Measurements from ENCODE around the gene CLSTN3. TPM values are rescaled to one million over a fixed set of nuclear protein-coding genes. Genes with fewer than 3 reads are reported as not detected.

CLSTN3 gene
- total RNA-seq, 1 donor from 2014 or later, result 9.2 TPM

DNA sequence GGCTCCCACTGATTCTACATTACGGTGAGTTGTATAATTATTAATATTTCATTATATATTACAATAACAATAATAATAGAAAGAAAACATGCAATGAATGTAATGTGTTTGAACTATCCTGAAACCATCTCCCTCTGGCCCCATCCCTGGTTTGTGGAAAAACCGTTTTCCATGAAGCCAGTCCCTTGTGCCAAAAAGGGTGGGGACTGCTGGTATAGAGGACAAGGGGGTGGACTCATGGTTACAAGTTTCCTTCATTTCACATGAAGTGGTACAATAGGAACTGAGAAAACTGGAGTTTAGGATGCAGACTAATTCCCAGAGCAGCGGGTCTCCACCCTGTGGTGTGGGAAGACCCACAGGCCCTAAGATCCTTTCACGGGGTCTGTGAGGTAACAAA lies 18.1 kb upstream of the CLSTN3 start:
- FAIRE-seq (no peak), DNase-seq (ENCODE audit: low read depth) (no peak)
- Histone ChIP-seq H3K36me3 (ENCODE audit: control insufficient read depth, insufficient read depth, low read length) (peaks cover 20% of the 10 kb centered on the region), H3K4me3 (ENCODE audit: low read depth, low read length) (no peak overlapping the region), H3K27me3 (ENCODE audit: control insufficient read depth, insufficient read depth, low read length) (no peaks in the 10 kb centered on the region)
- TF ChIP-seq, protein P1, sequence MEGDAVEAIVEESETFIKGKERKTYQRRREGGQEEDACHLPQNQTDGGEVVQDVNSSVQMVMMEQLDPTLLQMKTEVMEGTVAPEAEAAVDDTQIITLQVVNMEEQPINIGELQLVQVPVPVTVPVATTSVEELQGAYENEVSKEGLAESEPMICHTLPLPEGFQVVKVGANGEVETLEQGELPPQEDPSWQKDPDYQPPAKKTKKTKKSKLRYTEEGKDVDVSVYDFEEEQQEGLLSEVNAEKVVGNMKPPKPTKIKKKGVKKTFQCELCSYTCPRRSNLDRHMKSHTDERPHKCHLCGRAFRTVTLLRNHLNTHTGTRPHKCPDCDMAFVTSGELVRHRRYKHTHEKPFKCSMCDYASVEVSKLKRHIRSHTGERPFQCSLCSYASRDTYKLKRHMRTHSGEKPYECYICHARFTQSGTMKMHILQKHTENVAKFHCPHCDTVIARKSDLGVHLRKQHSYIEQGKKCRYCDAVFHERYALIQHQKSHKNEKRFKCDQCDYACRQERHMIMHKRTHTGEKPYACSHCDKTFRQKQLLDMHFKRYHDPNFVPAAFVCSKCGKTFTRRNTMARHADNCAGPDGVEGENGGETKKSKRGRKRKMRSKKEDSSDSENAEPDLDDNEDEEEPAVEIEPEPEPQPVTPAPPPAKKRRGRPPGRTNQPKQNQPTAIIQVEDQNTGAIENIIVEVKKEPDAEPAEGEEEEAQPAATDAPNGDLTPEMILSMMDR (IDR thresholded peaks at IDR 0.05; ENCODE audit: insufficient read depth, low read length, severe bottlenecking), result no peak

DNA sequence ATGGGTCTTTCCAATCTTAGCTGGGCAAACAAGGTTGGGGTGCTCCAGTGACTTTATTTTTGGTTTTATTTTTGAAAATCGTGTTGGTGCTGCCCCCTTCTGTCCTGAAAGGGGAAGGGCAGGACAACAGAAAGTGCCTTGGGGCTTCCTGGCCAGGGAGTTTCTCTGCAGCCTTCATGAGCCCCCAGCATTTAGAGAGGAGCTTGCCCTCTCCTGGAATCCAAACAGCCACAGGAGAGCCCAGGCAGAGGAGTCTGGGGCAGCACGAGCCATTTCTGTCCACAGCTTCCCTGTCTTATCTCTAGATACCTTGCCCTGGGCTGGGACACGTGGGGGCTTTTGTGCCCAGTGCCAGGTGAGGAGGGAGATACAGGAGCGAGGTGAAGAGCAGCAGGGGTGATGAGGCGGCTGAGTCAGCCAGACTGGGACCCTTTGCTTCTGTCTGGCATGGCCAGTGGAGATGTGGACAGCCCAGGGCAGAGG lies 16.7 kb upstream of the CLSTN3 start:
- FAIRE-seq, result no peak
- Histone ChIP-seq H3K36me3 (ENCODE audit: control insufficient read depth, insufficient read depth, low read length) (peaks cover 24% of the 10 kb centered on the region), H3K27me3 (ENCODE audit: control insufficient read depth, insufficient read depth, low read length) (no peaks in the 10 kb centered on the region), H3K4me3 (ENCODE audit: low read depth, low read length) (no peak overlapping the region)
- DNase-seq (ENCODE audit: low read depth), result peak; percentile 29
- TF ChIP-seq, protein P1 (IDR thresholded peaks at IDR 0.05; ENCODE audit: insufficient read depth, low read length, severe bottlenecking), result peak; percentile 74

DNA sequence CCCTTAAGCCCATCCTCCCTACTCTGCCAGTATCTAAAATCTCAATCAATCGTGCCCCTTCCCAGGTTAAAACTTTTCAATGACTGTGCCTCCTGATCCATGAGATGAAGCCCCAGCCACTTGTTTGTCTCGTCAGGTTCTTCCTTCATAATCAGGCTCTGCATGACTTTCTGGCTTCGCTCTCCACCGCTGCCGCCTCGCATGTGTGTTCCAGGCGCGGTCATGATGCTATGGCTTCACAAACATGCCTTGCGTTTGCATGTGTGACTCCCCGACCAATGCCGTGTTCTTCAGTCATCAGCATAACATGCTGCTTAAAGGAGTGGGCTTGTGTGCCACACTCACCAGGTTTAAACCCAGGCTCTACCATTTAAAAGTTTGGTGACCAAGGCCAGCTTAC lies 16.2 kb upstream of the CLSTN3 start:
- H3K4me3 ChIP-seq (ENCODE audit: low read depth, low read length), result no peak overlapping the region
- H3K27me3 ChIP-seq (ENCODE audit: control insufficient read depth, insufficient read depth, low read length), result no peaks in the 10 kb centered on the region
- no peak for DNase-seq (ENCODE audit: low read depth)
- peaks cover 24% of the 10 kb centered on the region for H3K36me3 ChIP-seq (ENCODE audit: control insufficient read depth, insufficient read depth, low read length)
- TF ChIP-seq, protein P1 (IDR thresholded peaks at IDR 0.05; ENCODE audit: insufficient read depth, low read length, severe bottlenecking), result no peak
- FAIRE-seq, result no peak

DNA sequence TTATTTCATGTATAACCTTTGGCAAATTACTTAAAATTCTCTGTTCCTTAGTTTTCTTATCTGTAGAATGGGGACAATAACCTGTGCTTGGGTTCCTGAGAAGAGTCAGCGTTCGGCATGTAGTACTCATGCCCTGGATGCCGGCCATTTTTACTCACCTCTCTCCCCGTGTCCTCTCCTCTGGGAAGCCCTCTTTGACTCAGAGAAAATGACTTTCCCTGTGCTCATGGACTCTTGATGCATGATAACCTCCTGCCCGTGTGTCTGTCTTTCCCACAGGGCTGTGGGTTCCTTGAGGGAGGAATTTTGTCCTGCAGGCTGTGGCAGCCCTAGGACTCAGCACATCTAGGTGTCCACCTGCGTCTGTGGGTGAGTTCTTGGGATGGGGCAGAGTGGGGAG lies 15.3 kb upstream of the CLSTN3 start:
- no peak for DNase-seq (ENCODE audit: low read depth)
- Histone ChIP-seq H3K27me3 (ENCODE audit: control insufficient read depth, insufficient read depth, low read length) (no peaks in the 10 kb centered on the region), H3K4me3 (ENCODE audit: low read depth, low read length) (no peak overlapping the region), H3K36me3 (ENCODE audit: control insufficient read depth, insufficient read depth, low read length) (peaks cover 24% of the 10 kb centered on the region)
- FAIRE-seq, result no peak
- TF ChIP-seq, protein P1 (IDR thresholded peaks at IDR 0.05; ENCODE audit: insufficient read depth, low read length, severe bottlenecking), result no peak

DNA sequence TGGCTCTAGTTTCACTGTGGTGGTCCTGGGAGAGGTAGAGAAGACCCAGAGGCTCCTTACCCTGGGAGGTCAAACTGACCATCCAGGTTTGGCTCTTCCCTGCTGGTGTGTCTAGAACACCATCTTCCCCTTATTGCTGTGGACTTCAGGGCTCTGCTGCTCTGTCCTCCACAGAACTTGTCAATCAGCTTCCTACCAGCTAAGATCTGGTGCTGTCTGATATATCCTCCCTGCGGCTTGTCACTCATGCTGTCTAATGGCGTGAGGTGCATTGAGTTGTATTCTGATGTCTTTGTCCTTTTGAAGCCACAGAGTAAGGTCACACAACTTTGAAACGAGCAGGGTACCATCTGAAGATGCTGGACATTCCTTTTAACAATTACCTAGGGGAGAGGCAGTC lies 14.0 kb upstream of the CLSTN3 start:
- H3K4me3 ChIP-seq (ENCODE audit: low read depth, low read length), result no peak overlapping the region
- FAIRE-seq (peak; percentile 40), DNase-seq (ENCODE audit: low read depth) (no peak)
- H3K27me3 ChIP-seq (ENCODE audit: control insufficient read depth, insufficient read depth, low read length), result no peaks in the 10 kb centered on the region
- H3K36me3 ChIP-seq (ENCODE audit: control insufficient read depth, insufficient read depth, low read length), result peaks cover 24% of the 10 kb centered on the region
- TF ChIP-seq, protein P1 (IDR thresholded peaks at IDR 0.05; ENCODE audit: insufficient read depth, low read length, severe bottlenecking), result no peak

DNA sequence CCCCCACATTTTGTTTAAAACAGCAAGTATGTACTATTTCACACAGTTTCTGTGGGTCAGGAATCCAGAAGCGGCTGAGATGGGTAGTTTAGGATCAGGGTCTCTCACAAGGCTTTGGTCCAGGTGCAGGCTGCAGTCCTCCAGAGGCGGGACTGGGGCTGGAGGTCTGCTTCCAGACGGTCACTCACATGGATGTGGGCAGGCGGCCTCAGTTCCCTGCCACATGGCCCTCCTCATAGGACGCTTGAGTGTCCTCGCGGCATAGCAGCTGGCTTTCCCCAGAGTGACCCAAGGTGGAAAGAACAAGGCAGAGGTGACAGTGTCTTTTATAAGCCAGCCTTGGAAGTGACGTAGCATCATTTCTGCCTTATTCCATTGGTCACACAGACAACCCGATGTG lies 13.3 kb upstream of the CLSTN3 start:
- peaks cover 23% of the 10 kb centered on the region for H3K36me3 ChIP-seq (ENCODE audit: control insufficient read depth, insufficient read depth, low read length)

More for the DNA sequence above, 13.3 kb upstream of the CLSTN3 start:
- no peak for DNase-seq (ENCODE audit: low read depth)
- no peak for FAIRE-seq
- H3K4me3 ChIP-seq (ENCODE audit: low read depth, low read length), result no peak overlapping the region
- TF ChIP-seq, protein P1 (IDR thresholded peaks at IDR 0.05; ENCODE audit: insufficient read depth, low read length, severe bottlenecking), result no peak
- H3K27me3 ChIP-seq (ENCODE audit: control insufficient read depth, insufficient read depth, low read length), result no peaks in the 10 kb centered on the region
